K562 (cell line): ENCODE data around the gene PPM1N. TPM values are rescaled to one million over a fixed set of nuclear protein-coding genes. Genes with fewer than 3 reads are reported as not detected.
A peak's percentile ranks its signal among the peaks of the same experiment; 100 is the strongest.

ENCODE experiments used
- ATAC-seq: fragments of 200-7000 bp; cut with Tn5 transposase; 3 replicates; pipeline ENCODE4 v1.9.1; 2020; ENCODE audit warnings: moderate library complexity
- BruUV-seq: library from RNA; stranded (reverse); fragments of 400-500 nt; replicated peaks from 2 replicates; lab custom pipeline; 2021; lab: Mats Ljungman, UMichigan
- CTCF ChIA-PET: fragments of 300-600 bp; formaldehyde crosslinking; extraction: SDS; loops from one replicate; lab custom pipeline; 2021; ENCODE audit warnings: low intra/inter-chr PET ratio; lab: Yijun Ruan, JAX
- POLR2A ChIA-PET: fragments of 300-600, 350-650 bp; sonication (Branson Sonifier 250); formaldehyde crosslinking; extraction: SDS; loops from one replicate; lab custom pipeline; 2021; ENCODE audit warnings: antibody characterized with exemption, inconsistent platforms; lab: Yijun Ruan, JAX
- DNase-seq, 4 experiments: peaks; one replicate each; pipeline versions ENCODE4 v3.0.0 to v3.0.0-alpha.2; 2011 to 2018; ENCODE audit warnings: low spot score in 3 of 4, mixed read lengths in 3 of 4; ENCODE audit errors: extremely low read depth in 1 of 4
- FAIRE-seq: peaks from 2 replicates; lab custom pipeline; 2011; peaks lifted over from hg19 to GRCh38; lab: Jason Lieb, UNC
- H2AFZ ChIP-seq: 2 replicates; pipeline ENCODE4 v1.6.0; 2011; ENCODE audit warnings: low read depth, low read length, control low read depth, inconsistent platforms
- H3K27ac ChIP-seq: fragments of 200-600 bp; 3 replicates; pipeline ENCODE4 v1.8.0; 2011; ENCODE audit warnings: low read depth, mild to moderate bottlenecking, control low read depth, inconsistent platforms, low read length, moderate library complexity, mixed read lengths; ENCODE audit errors: extremely low read depth
- H3K27me3 ChIP-seq, 2 experiments: fragments of 300-600 bp in 1 of 2; 2 replicates in 1 of 2; 3 replicates in 1 of 2; pipeline versions ENCODE4 v1.6.0 to v1.8.0; 2011; ENCODE audit warnings: inconsistent platforms in 2 of 2, low read length in 2 of 2, mild to moderate bottlenecking in 1 of 2, mixed read lengths in 1 of 2, moderate library complexity in 1 of 2; ENCODE audit not compliant: control insufficient read depth in 2 of 2, insufficient read depth in 2 of 2
- H3K36me3 ChIP-seq: fragments of 300-600 bp; 3 replicates; pipeline ENCODE4 v1.8.0; 2011; ENCODE audit warnings: mild to moderate bottlenecking, low read length, inconsistent platforms; ENCODE audit not compliant: control insufficient read depth, insufficient read depth
- H3K4me1 ChIP-seq, 2 experiments: fragments of 200-600 bp in 1 of 2; replicated peaks in 1 of 2; 2 replicates in 1 of 2; 3 replicates in 1 of 2; pipeline versions ENCODE4 v1.5.1 to v1.8.0; 2011; ENCODE audit warnings: inconsistent platforms in 2 of 2, low read length in 2 of 2, mild to moderate bottlenecking in 1 of 2, mixed read lengths in 1 of 2, moderate library complexity in 1 of 2; ENCODE audit not compliant: control insufficient read depth in 2 of 2, insufficient read depth in 2 of 2
- H3K4me2 ChIP-seq: 2 replicates; pipeline ENCODE4 v1.6.1; 2011; ENCODE audit warnings: low read length, control low read depth, inconsistent platforms, mixed read lengths; ENCODE audit not compliant: insufficient read depth
- H3K4me3 ChIP-seq: fragments of 200-600 bp; sonication (generic), shearing (Covaris generic); 2 replicates; pipeline ENCODE4 v1.5.1; 2016; ENCODE audit warnings: control low read depth, inconsistent platforms
- H3K79me2 ChIP-seq: fragments of 200-600 bp; 3 replicates; pipeline ENCODE4 v1.8.0; 2011; ENCODE audit warnings: low read length, inconsistent platforms; ENCODE audit not compliant: control insufficient read depth, insufficient read depth
- H3K9ac ChIP-seq, 2 experiments: 2 replicates each; pipeline versions ENCODE4 v1.6.0 to v1.6.1; 2011; ENCODE audit warnings: low read depth in 2 of 2, low read length in 2 of 2, control low read depth in 1 of 2, inconsistent platforms in 1 of 2, mild to moderate bottlenecking in 1 of 2, mixed read lengths in 1 of 2; ENCODE audit not compliant: insufficient read depth in 1 of 2
- H3K9me1 ChIP-seq: one replicate; pipeline ENCODE4 v1.6.0; 2011; ENCODE audit warnings: inconsistent platforms, mild to moderate bottlenecking, low read length, moderate library complexity; ENCODE audit not compliant: control insufficient read depth, insufficient read depth
- H3K9me3 ChIP-seq: replicated peaks from 2 replicates; pipeline ENCODE4 v1.5.1; 2011; ENCODE audit warnings: low read depth, low read length, inconsistent platforms; ENCODE audit not compliant: control insufficient read depth, insufficient read depth
- H4K20me1 ChIP-seq: replicated peaks from 2 replicates; pipeline ENCODE4 v1.6.1; 2011; ENCODE audit warnings: low read length, inconsistent platforms, mixed read lengths; ENCODE audit not compliant: control insufficient read depth, insufficient read depth
- BRD4 ChIP-seq: fragments of 200-600 bp; sonication (generic); IDR thresholded peaks from 2 replicates; pipeline ENCODE4 v1.6.1; 2017; ENCODE audit warnings: inconsistent platforms
- CCAR2 ChIP-seq: fragments of 200-400 bp; formaldehyde crosslinking; IDR thresholded peaks from 2 replicates; pipeline ENCODE4 v1.6.1; 2017; ENCODE audit warnings: mild to moderate bottlenecking, low read depth, low read length
- E2F3 ChIP-seq: fragments of 250-450 bp; sonication (Bioruptor Pico); IDR thresholded peaks from 2 replicates; pipeline ENCODE4 v1.4.0; 2020; ENCODE audit warnings: mild to moderate bottlenecking
- HCFC1 ChIP-seq: IDR thresholded peaks from 2 replicates; pipeline ENCODE4 v1.6.1; 2012; ENCODE audit warnings: low read depth, low read length, improper control_type of control experiment
- HMG20B ChIP-seq: fragments of 250-450 bp; sonication (Bioruptor Pico); IDR thresholded peaks from 2 replicates; pipeline ENCODE4 v1.5.0; 2021; ENCODE audit warnings: mild to moderate bottlenecking
- MAFF ChIP-seq: IDR thresholded peaks from 2 replicates; pipeline ENCODE4 v1.6.1; 2012; ENCODE audit warnings: low read length, improper control_type of control experiment
- MECOM ChIP-seq: fragments of 250-450 bp; sonication (Bioruptor Pico); IDR thresholded peaks from 2 replicates; pipeline ENCODE4 v1.8.0; 2022; ENCODE audit warnings: inconsistent platforms
- MIER1 ChIP-seq: fragments of 450-650 bp; IDR thresholded peaks from 2 replicates; pipeline ENCODE4 v1.6.1; 2016; ENCODE audit warnings: antibody characterized with exemption, mild to moderate bottlenecking, low read depth
- MTA2 ChIP-seq: fragments of 450-650 bp; IDR thresholded peaks from 2 replicates; pipeline ENCODE4 v1.6.1; 2016; ENCODE audit warnings: low read depth
- NEUROD1 ChIP-seq: fragments of 150-350 bp; IDR thresholded peaks from 2 replicates; pipeline ENCODE4 v1.6.1; 2014; ENCODE audit warnings: borderline replicate concordance, low read length, low read depth; ENCODE audit not compliant: partially characterized antibody
- POLR2AphosphoS5 ChIP-seq: IDR thresholded peaks from 2 replicates; pipeline ENCODE4 v1.6.1; 2011; ENCODE audit warnings: mild to moderate bottlenecking, low read depth, low read length, moderate library complexity; ENCODE audit not compliant: control insufficient read depth, insufficient read depth
- POLR2G ChIP-seq: fragments of 200-400 bp; formaldehyde crosslinking; IDR thresholded peaks from 2 replicates; pipeline ENCODE4 v1.6.1; 2017; ENCODE audit warnings: low read depth, mild to moderate bottlenecking, antibody characterized with exemption, low read length, moderate library complexity
- POU5F1 ChIP-seq: fragments of 150-350 bp; IDR thresholded peaks from 2 replicates; pipeline ENCODE4 v1.6.1; 2014; ENCODE audit warnings: borderline replicate concordance, low read length, low read depth, mild to moderate bottlenecking; ENCODE audit not compliant: partially characterized antibody
- RBM39 ChIP-seq: fragments of 200-400 bp; formaldehyde crosslinking; optimal IDR thresholded peaks from 2 replicates; pipeline ENCODE3; 2018; ENCODE audit warnings: low read depth, low read length
- TGIF2 ChIP-seq: sonication (generic); formaldehyde crosslinking; IDR thresholded peaks from 2 replicates; pipeline ENCODE4 v1.8.1; 2022; ENCODE audit warnings: mild to moderate bottlenecking, missing genetic modification reagents, moderate library complexity
- ZNF143 ChIP-seq: sonication (generic); formaldehyde crosslinking; IDR thresholded peaks from 2 replicates; pipeline ENCODE4 v1.9.0; 2022; ENCODE audit warnings: mild to moderate bottlenecking, missing genetic modification reagents
- ZNF316 ChIP-seq: fragments of 450-650 bp; IDR thresholded peaks from 2 replicates; pipeline ENCODE4 v1.6.1; 2016
- ZNF384 ChIP-seq: IDR thresholded peaks from 2 replicates; pipeline ENCODE4 v1.6.1; 2012; ENCODE audit warnings: low read depth, low read length, improper control_type of control experiment
- ZNF436 ChIP-seq: fragments of 250-450, 450-650 bp; sonication (Bioruptor Pico); formaldehyde crosslinking; IDR thresholded peaks from 2 replicates; pipeline ENCODE4 v1.7.0; 2020; ENCODE audit warnings: mild to moderate bottlenecking
- ZNF561 ChIP-seq: fragments of 450-650 bp; formaldehyde crosslinking; conservative IDR thresholded peaks from 2 replicates; pipeline ENCODE4 v1.4.0; 2020; ENCODE audit warnings: mild to moderate bottlenecking, moderate library complexity
- ZNF76 ChIP-seq: fragments of 250-450 bp; sonication (Bioruptor Pico); IDR thresholded peaks from 2 replicates; pipeline ENCODE4 v1.4.0; 2020; ENCODE audit warnings: mild to moderate bottlenecking, moderate library complexity, borderline replicate concordance
- WGBS: fragments of 100-300 bp; shearing (Covaris generic); methylation state at CpG from one replicate; pipeline ENCODE4 v1.1.6; 2016; ENCODE audit warnings: low coverage, mixed read lengths; ENCODE audit not compliant: insufficient coverage; ENCODE audit errors: missing lambda C conversion rate; 5-methylcytosine and 5-hydroxymethylcytosine counted together
- in situ Hi-C: fragments of 300-500 bp; cut with MboI; formaldehyde crosslinking; loops from 4 replicates; pipeline ENCODE4 v1.15.0; 2018; ENCODE audit warnings: inconsistent platforms, mixed read lengths
- intact Hi-C: fragments of 100-400 bp; cut with micrococcal nuclease; formaldehyde crosslinking; loops from 2 replicates; pipeline ENCODE4 v1.14.2; 2022
- polyA plus RNA-seq, 8 experiments: library from polyadenylated mRNA; depleted of rRNA in 4 of 8; stranded (reverse) in 5 of 8; unstranded in 3 of 8; fragments of >200 nt; fragmentation: Nextera tagmentation in 2 of 8; fragmentation: Illumina TruSeq in 1 of 8; extraction: Ambion mirVana in 2 of 8; extraction: Trizol in 1 of 8; gene quantifications; 2 replicates each; pipeline versions ENCODE4 v1.2.1 to v1.2.3, GENCODE V29; 2011 to 2014; ENCODE audit warnings: inconsistent platforms in 1 of 8, missing spikeins in 1 of 8
- total RNA-seq, 7 experiments: library from RNA; depleted of rRNA in 6 of 7; stranded (reverse); fragments of >200 nt in 6 of 7; fragmentation: Illumina TruSeq in 2 of 7; extraction: Trizol in 2 of 7; gene quantifications; 2 replicates each; pipeline versions ENCODE4 v1.2.1 to v1.2.3, GENCODE V29; 2011 to 2021; ENCODE audit warnings: low replicate concordance in 1 of 7
- TF ChIP-seq, protein P1 (sequence below): sonication (generic); formaldehyde crosslinking; IDR thresholded peaks from 2 replicates; pipeline ENCODE4 v1.4.0; 2020; ENCODE audit warnings: mild to moderate bottlenecking, missing genetic modification reagents
- TF ChIP-seq, protein P2 (sequence below): fragments of 250-450 bp; sonication (Bioruptor Pico); IDR thresholded peaks from 2 replicates; pipeline ENCODE4 v1.5.0; 2021

PPM1N gene
- total and polyA plus RNA-seq, 9 of the 15 experiments (the other 6 are each of a cell fraction or from before 2014, with no cell fraction given): 4.5 to 15.6 (median 8.7) TPM

DNA sequence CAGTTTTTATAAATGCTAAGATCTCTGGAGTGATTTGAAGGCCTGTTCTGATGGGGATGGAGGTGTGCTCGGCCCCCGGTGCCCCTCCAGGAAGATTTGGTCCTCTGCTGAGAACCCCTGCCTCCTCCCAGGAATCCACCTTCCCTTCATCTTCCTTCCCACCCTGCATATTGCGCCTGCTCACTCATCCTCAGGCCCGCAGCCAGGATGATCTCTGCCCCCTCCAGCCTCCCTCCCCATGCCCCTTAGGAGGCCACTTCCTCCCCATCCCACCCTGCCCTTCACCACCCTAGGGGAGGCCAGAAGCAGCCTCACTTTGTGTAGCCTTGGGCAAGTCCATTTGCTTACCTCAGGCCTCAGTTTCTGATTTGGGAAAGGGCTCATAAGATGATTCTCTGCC, 28.7 kb downstream of the PPM1N start:
- Histone ChIP-seq H3K4me1 (peaks cover 3 to 27% of the 10 kb centered on the region in 2 experiments; a peak in 3 of 5 replicates), H3K9ac (no peak overlapping the region), H3K4me2 (no peak overlapping the region), H3K9me3 (peaks cover 1% of the 10 kb centered on the region; the same call in 1 of the 2 replicates), H4K20me1 (peaks cover 10% of the 10 kb centered on the region), H2AFZ (no peak overlapping the region), H3K79me2 (no peaks in the 10 kb centered on the region), H3K27me3 (no peaks in the 10 kb centered on the region), H3K9me1 (peaks cover 5% of the 10 kb centered on the region), H3K36me3 (peaks cover 64% of the 10 kb centered on the region), H3K4me3 (no peak overlapping the region), H3K27ac (no peak overlapping the region)
- intact Hi-C loops (no loop called here), in situ Hi-C loops (no loop called here)
- DNase-seq (no peak), ATAC-seq (no peak), FAIRE-seq (no peak)
- POLR2A ChIA-PET: interaction anchor here (0.6 to 2.7 kb wide), 3 partner anchors 12 to 194 kb away, joined by 4 to 10 read pairs (median 6); no protein-coding TSS in a partner anchor
- BruUV-seq: no TSS peak
- CTCF ChIA-PET: no interaction called here
- 83% methylated on average over 3 of the region's 4 CpGs for WGBS
- TF ChIP-seq ZNF76 (CRISPR knock-in tag) (no peak), RBM39 (no peak), POU5F1 (no peak), POLR2G (peak; percentile 41; the same call in 1 of the 2 replicates), ZNF436 (CRISPR knock-in tag) (no peak), HMG20B (CRISPR knock-in tag) (no peak), ZNF561 (CRISPR knock-in tag) (no peak), HCFC1 (no peak), MIER1 (no peak), E2F3 (CRISPR knock-in tag) (no peak), MTA2 (no peak), BRD4 (no peak), CCAR2 (no peak), TGIF2 (CRISPR knock-in tag) (no peak), MAFF (no peak), ZNF316 (no peak), ZNF143 (CRISPR knock-in tag) (no peak), ZNF384 (no peak), POLR2AphosphoS5 (0 out of 2 replicates have a peak, but pooled peaks have one; percentile 38), MECOM (CRISPR knock-in tag) (no peak), NEUROD1 (no peak)
- TF ChIP-seq, protein P1, sequence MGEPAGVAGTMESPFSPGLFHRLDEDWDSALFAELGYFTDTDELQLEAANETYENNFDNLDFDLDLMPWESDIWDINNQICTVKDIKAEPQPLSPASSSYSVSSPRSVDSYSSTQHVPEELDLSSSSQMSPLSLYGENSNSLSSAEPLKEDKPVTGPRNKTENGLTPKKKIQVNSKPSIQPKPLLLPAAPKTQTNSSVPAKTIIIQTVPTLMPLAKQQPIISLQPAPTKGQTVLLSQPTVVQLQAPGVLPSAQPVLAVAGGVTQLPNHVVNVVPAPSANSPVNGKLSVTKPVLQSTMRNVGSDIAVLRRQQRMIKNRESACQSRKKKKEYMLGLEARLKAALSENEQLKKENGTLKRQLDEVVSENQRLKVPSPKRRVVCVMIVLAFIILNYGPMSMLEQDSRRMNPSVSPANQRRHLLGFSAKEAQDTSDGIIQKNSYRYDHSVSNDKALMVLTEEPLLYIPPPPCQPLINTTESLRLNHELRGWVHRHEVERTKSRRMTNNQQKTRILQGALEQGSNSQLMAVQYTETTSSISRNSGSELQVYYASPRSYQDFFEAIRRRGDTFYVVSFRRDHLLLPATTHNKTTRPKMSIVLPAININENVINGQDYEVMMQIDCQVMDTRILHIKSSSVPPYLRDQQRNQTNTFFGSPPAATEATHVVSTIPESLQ (CRISPR knock-in tag): no peak
- TF ChIP-seq, protein P2, sequence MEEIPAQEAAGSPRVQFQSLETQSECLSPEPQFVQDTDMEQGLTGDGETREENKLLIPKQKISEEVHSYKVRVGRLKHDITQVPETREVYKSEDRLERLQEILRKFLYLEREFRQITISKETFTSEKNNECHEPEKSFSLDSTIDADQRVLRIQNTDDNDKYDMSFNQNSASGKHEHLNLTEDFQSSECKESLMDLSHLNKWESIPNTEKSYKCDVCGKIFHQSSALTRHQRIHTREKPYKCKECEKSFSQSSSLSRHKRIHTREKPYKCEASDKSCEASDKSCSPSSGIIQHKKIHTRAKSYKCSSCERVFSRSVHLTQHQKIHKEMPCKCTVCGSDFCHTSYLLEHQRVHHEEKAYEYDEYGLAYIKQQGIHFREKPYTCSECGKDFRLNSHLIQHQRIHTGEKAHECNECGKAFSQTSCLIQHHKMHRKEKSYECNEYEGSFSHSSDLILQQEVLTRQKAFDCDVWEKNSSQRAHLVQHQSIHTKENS (CRISPR knock-in tag): no peak
